Heart left ventricle (tissue), 13 donors: ENCODE results near the gene COL24A1.

Experiments
- POLR2A ChIP-seq, 2 donors: fragments of 450-650 bp; IDR thresholded peaks; one replicate each; pipeline ENCODE4 v1.6.1; 2017; ENCODE audit warnings: antibody characterized with exemption in 2 of 2, mild to moderate bottlenecking in 2 of 2, moderate library complexity in 2 of 2
- TF ChIP-seq, protein P1 (sequence below), 12 donors: fragments of 200-600 bp; sonication (generic) in 4 of 12; IDR thresholded peaks; one replicate each; pipeline versions ENCODE4 v1.5.0 to v1.8.0; 2018 to 2022; ENCODE audit warnings: antibody characterized with exemption in 12 of 12, mild to moderate bottlenecking in 5 of 12
- donor health status: ischemic (EF 13 %, LVEDD 7.1; RV severe dilation, severe dysfunction).
- donor health status: DM: no; HTN: yes; CAD: no.
- donor health status: DM: no; HTN: no; CAD: no.
- donor health status: ischemic (EF 25% LVEDD 6.9; RV normal size, moderate dysfunction).
- donor health status: ischemic (EF 25% LVEDD 5.7; RV mildly dilated, moderate dysfunction).
- donor health status: ischemic (EF 35%, LVEDD 5.7; RV mildly dilated, moderate dysfunction).
- donor health status: nonischemic (EF 11% LVEDD 7.7; RV severe dilation, severe dysfunction).
- donor health status: DM: yes; HTN: yes; CAD: no.
- donor health status: PGD.
- donor health status: ischemic (EF 29% LVEDD 5.4; RV normal size, mild dysfunction).
- donor health status: nonischemic (EF 23%, LVEDD 6.1; RV moderate dilation, normal function).

DNA sequence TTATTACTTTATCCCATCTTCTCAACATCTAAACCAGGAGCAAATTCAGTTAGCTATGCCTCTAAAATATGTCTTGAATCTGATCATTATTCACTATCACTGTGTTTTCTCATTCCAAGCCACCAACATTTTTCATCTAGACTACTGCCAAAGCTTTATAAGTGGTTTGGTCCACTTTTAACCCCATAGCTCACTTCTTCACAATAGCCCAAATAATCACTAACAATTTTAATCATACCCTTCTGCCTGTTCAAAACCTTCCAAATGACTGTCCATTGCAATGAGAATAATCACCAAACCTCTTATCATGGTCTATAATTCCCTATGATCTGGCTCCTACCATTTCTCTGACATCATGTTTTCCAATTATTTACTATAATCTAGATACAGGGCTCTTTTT is 298.6 kb downstream of the COL24A1 start:
- TF ChIP-seq, protein P1, sequence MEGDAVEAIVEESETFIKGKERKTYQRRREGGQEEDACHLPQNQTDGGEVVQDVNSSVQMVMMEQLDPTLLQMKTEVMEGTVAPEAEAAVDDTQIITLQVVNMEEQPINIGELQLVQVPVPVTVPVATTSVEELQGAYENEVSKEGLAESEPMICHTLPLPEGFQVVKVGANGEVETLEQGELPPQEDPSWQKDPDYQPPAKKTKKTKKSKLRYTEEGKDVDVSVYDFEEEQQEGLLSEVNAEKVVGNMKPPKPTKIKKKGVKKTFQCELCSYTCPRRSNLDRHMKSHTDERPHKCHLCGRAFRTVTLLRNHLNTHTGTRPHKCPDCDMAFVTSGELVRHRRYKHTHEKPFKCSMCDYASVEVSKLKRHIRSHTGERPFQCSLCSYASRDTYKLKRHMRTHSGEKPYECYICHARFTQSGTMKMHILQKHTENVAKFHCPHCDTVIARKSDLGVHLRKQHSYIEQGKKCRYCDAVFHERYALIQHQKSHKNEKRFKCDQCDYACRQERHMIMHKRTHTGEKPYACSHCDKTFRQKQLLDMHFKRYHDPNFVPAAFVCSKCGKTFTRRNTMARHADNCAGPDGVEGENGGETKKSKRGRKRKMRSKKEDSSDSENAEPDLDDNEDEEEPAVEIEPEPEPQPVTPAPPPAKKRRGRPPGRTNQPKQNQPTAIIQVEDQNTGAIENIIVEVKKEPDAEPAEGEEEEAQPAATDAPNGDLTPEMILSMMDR (IDR thresholded peaks at IDR 0.05), result no peak
- no peak for TF ChIP-seq POLR2A (IDR thresholded peaks at IDR 0.05)
